DMS114 treated with DMSO at 0.1 percent for 48 hours (cell line): ENCODE results near the gene FTSJ3.

Source experiments
- DNase-seq: peaks from one replicate; lab custom pipeline; 2025; ENCODE audit not compliant: unreplicated experiment; lab: John Stamatoyannopoulos, UW

Gene FTSJ3

DNA sequence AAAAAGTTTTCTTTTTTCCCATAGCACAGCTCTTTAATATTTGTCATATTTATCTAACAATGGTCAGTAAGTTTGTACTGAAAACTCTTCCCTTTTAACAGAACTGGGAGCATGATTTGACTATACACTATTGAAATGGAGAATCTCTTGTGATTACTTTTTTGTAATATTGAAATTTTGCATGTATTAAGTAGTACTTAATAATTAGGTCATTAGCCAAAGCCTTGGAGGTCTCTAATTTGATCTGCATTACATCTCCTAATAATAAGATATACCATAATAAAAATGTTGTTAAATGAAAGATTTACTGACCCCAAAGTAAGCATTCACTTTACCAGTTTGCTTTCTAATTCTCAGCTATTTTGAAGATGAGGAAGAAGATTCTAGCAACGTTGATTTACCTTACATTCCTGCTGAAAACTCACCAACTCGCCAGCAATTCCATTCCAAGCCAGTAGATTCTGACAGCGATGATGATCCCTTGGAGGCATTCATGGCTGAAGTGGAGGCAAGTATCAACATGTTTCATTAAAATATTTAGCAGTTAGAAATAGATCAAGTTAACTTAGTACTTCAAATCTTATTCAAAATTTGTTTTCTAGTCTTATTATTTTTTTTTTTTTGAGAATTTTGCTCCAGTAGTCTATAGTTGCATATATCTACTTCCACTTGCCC, 35.3 kb downstream of the FTSJ3 start:
- DNase-seq: no peak

GRCh38 chr17:63790057-63790456, 37.4 kb downstream of the FTSJ3 start:
- no peak for DNase-seq

GRCh38 chr17:63786971-63787711, 40.3 kb downstream of the FTSJ3 start:
- no peak for DNase-seq

DNA sequence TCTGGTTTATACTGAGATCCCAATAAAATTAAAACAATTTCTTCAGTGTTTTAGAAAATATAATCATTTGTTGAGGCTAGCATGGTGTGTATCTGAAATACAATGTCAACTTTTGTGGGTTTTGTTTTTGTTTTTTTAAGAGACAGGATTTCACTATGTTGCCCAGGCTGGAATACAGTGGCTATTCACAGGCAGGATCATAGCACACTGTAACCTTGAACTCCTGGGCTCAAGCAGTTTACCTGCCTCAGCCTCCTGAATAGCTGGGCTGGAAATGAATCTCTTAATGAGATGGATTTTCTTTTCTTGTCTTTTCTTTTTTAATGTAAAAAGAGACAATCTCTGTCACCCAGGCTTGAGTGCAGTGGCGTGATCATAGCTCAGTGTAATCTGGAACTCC, 41.3 kb downstream of the FTSJ3 start:
- no peak for DNase-seq

DNA sequence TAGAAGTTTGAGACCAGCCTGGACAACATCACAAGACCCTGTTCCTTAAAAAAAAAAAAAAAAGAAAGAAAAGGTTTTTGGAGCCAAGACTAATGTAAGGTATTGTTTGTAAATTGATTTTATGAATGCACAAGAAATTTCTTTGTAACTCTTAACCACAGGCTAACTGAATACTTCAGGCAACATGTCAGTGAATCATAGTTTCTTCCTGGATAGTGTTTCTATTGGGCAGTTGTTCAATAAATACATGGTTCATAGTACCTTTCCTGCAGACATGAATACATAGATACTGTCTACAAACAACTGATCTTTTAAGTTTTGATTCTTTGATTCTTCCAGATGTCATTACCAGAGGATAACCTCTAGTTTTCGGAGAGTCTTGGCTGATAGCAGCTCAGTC, 41.9 kb downstream of the FTSJ3 start:
- DNase-seq: no peak

DNA sequence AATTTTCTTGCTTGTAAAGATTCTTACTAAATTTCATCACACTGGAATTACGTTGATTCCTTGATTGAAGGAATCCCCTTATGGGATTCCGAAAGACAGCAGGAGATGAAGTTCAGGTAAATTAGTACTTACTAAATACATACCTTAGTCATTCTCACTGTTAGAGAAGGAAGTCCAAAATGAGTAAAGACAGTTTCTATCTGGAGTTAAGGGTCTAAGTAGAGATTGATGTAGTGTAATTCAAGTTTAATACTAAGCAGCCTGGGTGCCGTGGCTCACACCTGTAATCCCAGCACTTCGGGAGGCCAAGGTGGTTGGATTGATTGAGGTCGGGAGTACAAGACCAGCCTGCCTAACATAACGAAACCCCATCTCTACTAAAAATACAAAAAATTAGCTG, 43.9 kb downstream of the FTSJ3 start:
- no peak for DNase-seq

DNA sequence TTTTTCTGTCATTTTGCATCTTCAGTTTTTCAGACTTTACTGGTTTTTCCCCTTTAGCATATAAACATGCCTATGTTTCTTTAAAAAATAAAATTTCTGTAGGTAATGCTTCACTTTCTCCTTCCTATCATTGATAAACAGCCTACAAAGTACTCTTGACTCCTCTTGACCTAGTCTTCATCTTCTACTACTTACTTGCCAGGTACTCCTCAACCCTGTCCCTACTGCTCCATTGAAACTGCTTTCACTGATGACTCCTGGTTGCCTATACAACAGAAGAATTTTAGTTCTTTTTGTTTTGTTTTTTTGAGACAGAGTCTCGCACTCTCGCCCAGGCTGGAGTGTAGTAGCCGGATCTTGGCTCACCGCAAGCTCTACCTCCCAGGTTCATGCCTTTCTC, 46.5 kb downstream of the FTSJ3 start:
- DNase-seq: no peak

- no peak for DNase-seq
Observed at GRCh38 chr17:63780507-63780906, 47.0 kb downstream of the FTSJ3 start.

GRCh38 chr17:63775420-63775819, 52.0 kb downstream of the FTSJ3 start:
- DNase-seq: no peak

GRCh38 chr17:63774969-63775265, 52.5 kb downstream of the FTSJ3 start:
- DNase-seq: no peak

GRCh38 chr17:63774141-63774968, 53.1 kb downstream of the FTSJ3 start, which contains the start of gene DDX42:
Gene DDX42, plus strand, starts transcription at chr17:63774170. Its CDS starts 12,880 bp downstream, at chr17:63787050.
- no peak for DNase-seq

GRCh38 chr17:63773272-63774140, 54.0 kb downstream of the FTSJ3 start, which contains the start of gene CCDC47:
Gene CCDC47, minus strand, starts transcription at chr17:63773597. Its CDS starts 7,422 bp downstream, at chr17:63766175.
- DNase-seq: peak; percentile 95

- no peak for DNase-seq
Observed at GRCh38 chr17:63772801-63773271, 54.6 kb downstream of the FTSJ3 start.
